HEK293 (cell line): ENCODE measurements around the gene CIC.

Source experiments
- KLF10 ChIP-seq: fragments of 450-650 bp; IDR thresholded peaks from 2 replicates; pipeline ENCODE4 v1.5.1; 2018; ENCODE audit warnings: missing biosample characterization, mild to moderate bottlenecking, missing genetic modification characterization
- KLF7 ChIP-seq: fragments of 450-650 bp; formaldehyde crosslinking; IDR thresholded peaks from 2 replicates; pipeline ENCODE4 v1.5.1; 2016; ENCODE audit warnings: missing biosample characterization, missing genetic modification characterization, borderline replicate concordance
- RBAK ChIP-seq: fragments of 450-650 bp; formaldehyde crosslinking; IDR thresholded peaks from 2 replicates; pipeline ENCODE4 v1.5.1; 2016; ENCODE audit warnings: missing biosample characterization, missing genetic modification characterization
- REPIN1 ChIP-seq: fragments of 450-650 bp; formaldehyde crosslinking; IDR thresholded peaks from 2 replicates; pipeline ENCODE4 v1.5.1; 2017; ENCODE audit warnings: missing biosample characterization, missing genetic modification characterization, low read depth
- WT1 ChIP-seq: fragments of 450-650 bp; formaldehyde crosslinking; IDR thresholded peaks from 2 replicates; pipeline ENCODE4 v1.5.1; 2016; ENCODE audit warnings: missing biosample characterization, missing genetic modification characterization
- ZBTB1 ChIP-seq: fragments of 450-650 bp; formaldehyde crosslinking; IDR thresholded peaks from 2 replicates; pipeline ENCODE4 v1.5.1; 2016; ENCODE audit warnings: missing biosample characterization, missing genetic modification characterization
- ZNF148 ChIP-seq: fragments of 450-650 bp; formaldehyde crosslinking; IDR thresholded peaks from 2 replicates; pipeline ENCODE4 v1.5.0; 2017; ENCODE audit warnings: missing biosample characterization, missing genetic modification characterization, borderline replicate concordance
- ZNF16 ChIP-seq: fragments of 450-650 bp; formaldehyde crosslinking; IDR thresholded peaks from 2 replicates; pipeline ENCODE4 v1.5.1; 2016; ENCODE audit warnings: low read depth, missing biosample characterization, missing genetic modification characterization
- ZNF274 ChIP-seq, 2 experiments: fragments of 200-500 bp in 1 of 2; fragments of 450-650 bp in 1 of 2; sonication (Bioruptor generic) in 1 of 2; formaldehyde crosslinking in 1 of 2; IDR thresholded peaks; 2 replicates each; pipeline versions ENCODE4 v1.5.1 to v1.6.1; 2014 to 2016; ENCODE audit warnings: borderline replicate concordance in 1 of 2, inconsistent platforms in 1 of 2, low read length in 1 of 2, missing biosample characterization in 1 of 2, missing genetic modification characterization in 1 of 2
- ZNF350 ChIP-seq: fragments of 450-650 bp; formaldehyde crosslinking; IDR thresholded peaks from 2 replicates; pipeline ENCODE4 v1.5.0; 2017; ENCODE audit warnings: missing biosample characterization, mild to moderate bottlenecking, missing genetic modification characterization
- ZNF354C ChIP-seq: fragments of 450-650 bp; formaldehyde crosslinking; IDR thresholded peaks from 2 replicates; pipeline ENCODE4 v1.5.1; 2016; ENCODE audit warnings: missing biosample characterization, missing genetic modification characterization, low read depth, borderline replicate concordance
- ZNF629 ChIP-seq: fragments of 450-650 bp; formaldehyde crosslinking; IDR thresholded peaks from 2 replicates; pipeline ENCODE4 v1.5.1; 2017; ENCODE audit warnings: missing biosample characterization, missing genetic modification characterization
- ZNF677 ChIP-seq: fragments of 450-650 bp; IDR thresholded peaks from 2 replicates; pipeline ENCODE4 v1.5.0; 2018; ENCODE audit warnings: missing biosample characterization, mild to moderate bottlenecking, missing genetic modification characterization, moderate library complexity
- ZNF843 ChIP-seq: fragments of 450-650 bp; formaldehyde crosslinking; IDR thresholded peaks from 2 replicates; pipeline ENCODE4 v1.5.1; 2016; ENCODE audit warnings: missing biosample characterization, missing genetic modification characterization
- ZSCAN23 ChIP-seq: fragments of 450-650 bp; formaldehyde crosslinking; IDR thresholded peaks from 2 replicates; pipeline ENCODE4 v1.5.1; 2016; ENCODE audit warnings: missing biosample characterization, missing genetic modification characterization
- TF ChIP-seq, protein P1 (sequence below): fragments of 450-650 bp; formaldehyde crosslinking; IDR thresholded peaks from 2 replicates; pipeline ENCODE4 v1.5.1; 2016; ENCODE audit warnings: missing biosample characterization, missing genetic modification characterization
- TF ChIP-seq, protein P2 (sequence below): fragments of 450-650 bp; formaldehyde crosslinking; IDR thresholded peaks from 2 replicates; pipeline ENCODE4 v1.5.1; 2016; ENCODE audit warnings: missing biosample characterization, missing genetic modification characterization
- TF ChIP-seq, protein P3 (sequence below): fragments of 450-650 bp; formaldehyde crosslinking; IDR thresholded peaks from 2 replicates; pipeline ENCODE4 v1.5.1; 2016; ENCODE audit warnings: missing biosample characterization, missing genetic modification characterization, low read depth
- TF ChIP-seq, protein P4 (sequence below): fragments of 450-650 bp; IDR thresholded peaks from 2 replicates; pipeline ENCODE4 v1.5.1; 2018; ENCODE audit warnings: missing biosample characterization, mild to moderate bottlenecking, missing genetic modification characterization
- TF ChIP-seq, protein P5 (sequence below): IDR thresholded peaks from 2 replicates; pipeline ENCODE4 v1.6.1; 2011; ENCODE audit warnings: mild to moderate bottlenecking, low read depth, low read length, borderline replicate concordance
- TF ChIP-seq, protein P6 (sequence below): fragments of 450-650 bp; formaldehyde crosslinking; IDR thresholded peaks from 2 replicates; pipeline ENCODE4 v1.5.1; 2016; ENCODE audit warnings: missing biosample characterization, missing genetic modification characterization

CIC gene

DNA sequence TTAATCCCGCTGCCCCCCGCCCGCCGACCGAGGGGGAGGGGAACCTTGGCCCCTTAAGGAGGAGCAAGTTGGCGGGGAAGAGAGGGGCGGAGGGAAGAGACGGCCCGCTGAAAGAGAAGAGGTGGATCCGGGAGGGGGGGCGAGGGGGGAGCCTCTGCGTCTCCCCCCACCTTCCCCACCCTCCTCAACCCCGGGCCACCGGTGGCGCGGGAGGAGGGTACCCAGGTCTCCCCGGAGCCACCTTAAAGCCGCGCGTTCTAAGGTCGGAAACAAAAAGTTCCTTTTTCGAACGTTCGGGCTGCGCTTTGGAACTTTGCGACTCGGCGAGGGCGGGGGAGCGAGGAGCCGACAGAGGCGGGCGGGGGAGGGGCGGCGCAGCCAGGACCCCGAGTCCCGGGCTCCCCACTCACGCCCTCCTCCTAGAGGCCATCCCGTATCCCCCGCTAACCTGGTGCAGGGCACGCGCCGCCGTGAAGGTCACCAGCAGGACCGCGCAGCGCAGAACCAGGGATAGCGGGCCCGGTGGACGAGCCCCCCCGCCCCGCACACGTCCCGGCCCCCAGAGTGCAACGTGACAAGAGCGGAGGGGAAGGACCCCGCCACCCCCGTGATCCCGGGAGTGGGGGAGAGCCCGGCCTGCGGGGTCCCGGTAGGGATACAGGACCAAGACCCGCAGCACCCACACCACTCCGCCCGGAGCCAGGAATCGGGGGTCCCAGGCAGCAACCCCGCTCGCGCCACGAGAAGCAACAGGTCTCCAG is 14.8 kb upstream of the CIC start (continued):
- TF ChIP-seq, protein P1, sequence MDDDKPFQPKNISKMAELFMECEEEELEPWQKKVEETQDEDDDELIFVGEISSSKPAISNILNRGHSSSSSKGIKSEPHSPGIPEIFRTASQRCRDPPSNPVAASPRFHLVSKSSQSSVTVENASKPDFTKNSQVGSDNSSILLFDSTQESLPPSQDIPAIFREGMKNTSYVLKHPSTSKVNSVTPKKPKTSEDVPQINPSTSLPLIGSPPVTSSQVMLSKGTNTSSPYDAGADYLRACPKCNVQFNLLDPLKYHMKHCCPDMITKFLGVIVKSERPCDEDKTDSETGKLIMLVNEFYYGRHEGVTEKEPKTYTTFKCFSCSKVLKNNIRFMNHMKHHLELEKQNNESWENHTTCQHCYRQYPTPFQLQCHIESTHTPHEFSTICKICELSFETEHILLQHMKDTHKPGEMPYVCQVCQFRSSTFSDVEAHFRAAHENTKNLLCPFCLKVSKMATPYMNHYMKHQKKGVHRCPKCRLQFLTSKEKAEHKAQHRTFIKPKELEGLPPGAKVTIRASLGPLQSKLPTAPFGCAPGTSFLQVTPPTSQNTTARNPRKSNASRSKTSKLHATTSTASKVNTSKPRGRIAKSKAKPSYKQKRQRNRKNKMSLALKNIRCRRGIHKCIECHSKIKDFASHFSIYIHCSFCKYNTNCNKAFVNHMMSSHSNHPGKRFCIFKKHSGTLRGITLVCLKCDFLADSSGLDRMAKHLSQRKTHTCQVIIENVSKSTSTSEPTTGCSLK (tag by site-specific recombination), result no peak
- TF ChIP-seq ZBTB1 (tag by site-specific recombination) (peak; percentile 45; the same call in 1 of the 2 replicates), REPIN1 (tag by site-specific recombination) (no peak), ZSCAN23 (tag by site-specific recombination) (0 out of 2 replicates have a peak, but pooled peaks have one; percentile 13), ZNF354C (tag by site-specific recombination) (no peak), ZNF16 (tag by site-specific recombination) (no peak), KLF7 (tag by site-specific recombination) (peak; percentile 46; the same call in 1 of the 2 replicates), ZNF350 (tag by site-specific recombination) (no peak), RBAK (tag by site-specific recombination) (no peak), ZNF148 (tag by site-specific recombination) (no peak), ZNF843 (no peak; the same call in 1 of the 2 replicates), KLF10 (tag by site-specific recombination) (peak; percentile 57), ZNF629 (tag by site-specific recombination) (0 out of 2 replicates have a peak, but pooled peaks have one; percentile 29), ZNF274 (IDR thresholded peaks at IDR 0.05; ENCODE audit: low read length) (no peak), ZNF274 (tag by site-specific recombination; IDR thresholded peaks at IDR 0.05; ENCODE audit: borderline replicate concordance) (no peak), WT1 (tag by site-specific recombination) (peak; percentile 15), ZNF677 (no peak)
- TF ChIP-seq, protein P2, sequence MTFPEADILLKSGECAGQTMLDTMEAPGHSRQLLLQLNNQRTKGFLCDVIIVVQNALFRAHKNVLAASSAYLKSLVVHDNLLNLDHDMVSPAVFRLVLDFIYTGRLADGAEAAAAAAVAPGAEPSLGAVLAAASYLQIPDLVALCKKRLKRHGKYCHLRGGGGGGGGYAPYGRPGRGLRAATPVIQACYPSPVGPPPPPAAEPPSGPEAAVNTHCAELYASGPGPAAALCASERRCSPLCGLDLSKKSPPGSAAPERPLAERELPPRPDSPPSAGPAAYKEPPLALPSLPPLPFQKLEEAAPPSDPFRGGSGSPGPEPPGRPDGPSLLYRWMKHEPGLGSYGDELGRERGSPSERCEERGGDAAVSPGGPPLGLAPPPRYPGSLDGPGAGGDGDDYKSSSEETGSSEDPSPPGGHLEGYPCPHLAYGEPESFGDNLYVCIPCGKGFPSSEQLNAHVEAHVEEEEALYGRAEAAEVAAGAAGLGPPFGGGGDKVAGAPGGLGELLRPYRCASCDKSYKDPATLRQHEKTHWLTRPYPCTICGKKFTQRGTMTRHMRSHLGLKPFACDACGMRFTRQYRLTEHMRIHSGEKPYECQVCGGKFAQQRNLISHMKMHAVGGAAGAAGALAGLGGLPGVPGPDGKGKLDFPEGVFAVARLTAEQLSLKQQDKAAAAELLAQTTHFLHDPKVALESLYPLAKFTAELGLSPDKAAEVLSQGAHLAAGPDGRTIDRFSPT (tag by site-specific recombination), result no peak; the same call in 1 of the 2 replicates
- TF ChIP-seq, protein P3, sequence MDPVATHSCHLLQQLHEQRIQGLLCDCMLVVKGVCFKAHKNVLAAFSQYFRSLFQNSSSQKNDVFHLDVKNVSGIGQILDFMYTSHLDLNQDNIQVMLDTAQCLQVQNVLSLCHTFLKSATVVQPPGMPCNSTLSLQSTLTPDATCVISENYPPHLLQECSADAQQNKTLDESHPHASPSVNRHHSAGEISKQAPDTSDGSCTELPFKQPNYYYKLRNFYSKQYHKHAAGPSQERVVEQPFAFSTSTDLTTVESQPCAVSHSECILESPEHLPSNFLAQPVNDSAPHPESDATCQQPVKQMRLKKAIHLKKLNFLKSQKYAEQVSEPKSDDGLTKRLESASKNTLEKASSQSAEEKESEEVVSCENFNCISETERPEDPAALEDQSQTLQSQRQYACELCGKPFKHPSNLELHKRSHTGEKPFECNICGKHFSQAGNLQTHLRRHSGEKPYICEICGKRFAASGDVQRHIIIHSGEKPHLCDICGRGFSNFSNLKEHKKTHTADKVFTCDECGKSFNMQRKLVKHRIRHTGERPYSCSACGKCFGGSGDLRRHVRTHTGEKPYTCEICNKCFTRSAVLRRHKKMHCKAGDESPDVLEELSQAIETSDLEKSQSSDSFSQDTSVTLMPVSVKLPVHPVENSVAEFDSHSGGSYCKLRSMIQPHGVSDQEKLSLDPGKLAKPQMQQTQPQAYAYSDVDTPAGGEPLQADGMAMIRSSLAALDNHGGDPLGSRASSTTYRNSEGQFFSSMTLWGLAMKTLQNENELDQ (tag by site-specific recombination), result no peak
- TF ChIP-seq, protein P4, sequence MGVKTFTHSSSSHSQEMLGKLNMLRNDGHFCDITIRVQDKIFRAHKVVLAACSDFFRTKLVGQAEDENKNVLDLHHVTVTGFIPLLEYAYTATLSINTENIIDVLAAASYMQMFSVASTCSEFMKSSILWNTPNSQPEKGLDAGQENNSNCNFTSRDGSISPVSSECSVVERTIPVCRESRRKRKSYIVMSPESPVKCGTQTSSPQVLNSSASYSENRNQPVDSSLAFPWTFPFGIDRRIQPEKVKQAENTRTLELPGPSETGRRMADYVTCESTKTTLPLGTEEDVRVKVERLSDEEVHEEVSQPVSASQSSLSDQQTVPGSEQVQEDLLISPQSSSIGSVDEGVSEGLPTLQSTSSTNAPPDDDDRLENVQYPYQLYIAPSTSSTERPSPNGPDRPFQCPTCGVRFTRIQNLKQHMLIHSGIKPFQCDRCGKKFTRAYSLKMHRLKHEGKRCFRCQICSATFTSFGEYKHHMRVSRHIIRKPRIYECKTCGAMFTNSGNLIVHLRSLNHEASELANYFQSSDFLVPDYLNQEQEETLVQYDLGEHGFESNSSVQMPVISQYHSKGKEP (tag by site-specific recombination), result 0 out of 2 replicates have a peak, but pooled peaks have one; percentile 12
- TF ChIP-seq, protein P5, sequence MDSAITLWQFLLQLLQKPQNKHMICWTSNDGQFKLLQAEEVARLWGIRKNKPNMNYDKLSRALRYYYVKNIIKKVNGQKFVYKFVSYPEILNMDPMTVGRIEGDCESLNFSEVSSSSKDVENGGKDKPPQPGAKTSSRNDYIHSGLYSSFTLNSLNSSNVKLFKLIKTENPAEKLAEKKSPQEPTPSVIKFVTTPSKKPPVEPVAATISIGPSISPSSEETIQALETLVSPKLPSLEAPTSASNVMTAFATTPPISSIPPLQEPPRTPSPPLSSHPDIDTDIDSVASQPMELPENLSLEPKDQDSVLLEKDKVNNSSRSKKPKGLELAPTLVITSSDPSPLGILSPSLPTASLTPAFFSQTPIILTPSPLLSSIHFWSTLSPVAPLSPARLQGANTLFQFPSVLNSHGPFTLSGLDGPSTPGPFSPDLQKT, result no peak
- TF ChIP-seq, protein P6, sequence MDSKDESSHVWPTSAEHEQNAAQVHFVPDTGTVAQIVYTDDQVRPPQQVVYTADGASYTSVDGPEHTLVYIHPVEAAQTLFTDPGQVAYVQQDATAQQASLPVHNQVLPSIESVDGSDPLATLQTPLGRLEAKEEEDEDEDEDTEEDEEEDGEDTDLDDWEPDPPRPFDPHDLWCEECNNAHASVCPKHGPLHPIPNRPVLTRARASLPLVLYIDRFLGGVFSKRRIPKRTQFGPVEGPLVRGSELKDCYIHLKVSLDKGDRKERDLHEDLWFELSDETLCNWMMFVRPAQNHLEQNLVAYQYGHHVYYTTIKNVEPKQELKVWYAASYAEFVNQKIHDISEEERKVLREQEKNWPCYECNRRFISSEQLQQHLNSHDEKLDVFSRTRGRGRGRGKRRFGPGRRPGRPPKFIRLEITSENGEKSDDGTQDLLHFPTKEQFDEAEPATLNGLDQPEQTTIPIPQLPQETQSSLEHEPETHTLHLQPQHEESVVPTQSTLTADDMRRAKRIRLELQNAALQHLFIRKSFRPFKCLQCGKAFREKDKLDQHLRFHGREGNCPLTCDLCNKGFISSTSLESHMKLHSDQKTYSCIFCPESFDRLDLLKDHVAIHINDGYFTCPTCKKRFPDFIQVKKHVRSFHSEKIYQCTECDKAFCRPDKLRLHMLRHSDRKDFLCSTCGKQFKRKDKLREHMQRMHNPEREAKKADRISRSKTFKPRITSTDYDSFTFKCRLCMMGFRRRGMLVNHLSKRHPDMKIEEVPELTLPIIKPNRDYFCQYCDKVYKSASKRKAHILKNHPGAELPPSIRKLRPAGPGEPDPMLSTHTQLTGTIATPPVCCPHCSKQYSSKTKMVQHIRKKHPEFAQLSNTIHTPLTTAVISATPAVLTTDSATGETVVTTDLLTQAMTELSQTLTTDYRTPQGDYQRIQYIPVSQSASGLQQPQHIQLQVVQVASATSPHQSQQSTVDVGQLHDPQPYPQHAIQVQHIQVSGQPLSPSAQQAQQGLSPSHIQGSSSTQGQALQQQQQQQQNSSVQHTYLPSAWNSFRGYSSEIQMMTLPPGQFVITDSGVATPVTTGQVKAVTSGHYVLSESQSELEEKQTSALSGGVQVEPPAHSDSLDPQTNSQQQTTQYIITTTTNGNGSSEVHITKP, result peak; percentile 81
